PC-3 (cell line): ENCODE results near the gene ZNF782. TPM values are rescaled to one million over a fixed set of nuclear protein-coding genes. Genes with fewer than 3 reads are reported as not detected.
A peak's percentile ranks its signal among the peaks of the same experiment; 100 is the strongest.

ENCODE experiments used
- ATAC-seq: fragments of 200-7000 bp; cut with Tn5 transposase; 2 replicates; pipeline ENCODE4 v1.9.1; 2020; ENCODE audit warnings: mild to moderate bottlenecking, moderate library complexity
- BruUV-seq: library from RNA; stranded (reverse); fragments of 400-500 nt; replicated peaks from 2 replicates; lab custom pipeline; 2021; lab: Mats Ljungman, UMichigan
- CTCF ChIA-PET: fragments of 300-600 bp; sonication (Branson Sonifier 250); formaldehyde crosslinking; loops from one replicate; lab custom pipeline; 2022; ENCODE audit warnings: antibody characterized with exemption; lab: Charles Lee
- POLR2A ChIA-PET: fragments of 300-600 bp; sonication (Branson Sonifier 250); formaldehyde crosslinking; loops from one replicate; lab custom pipeline; 2022; ENCODE audit warnings: antibody characterized with exemption; ENCODE audit not compliant: unreplicated experiment; lab: Charles Lee
- DNase-seq: peaks from one replicate; pipeline ENCODE4 v3.0.0-alpha.2; 2015
- H2AFZ ChIP-seq: fragments of 300-600 bp; sonication (generic); 2 replicates; pipeline ENCODE4 v1.6.0; 2016; ENCODE audit warnings: antibody characterized with exemption, low read length
- H3F3A ChIP-seq: fragments of 300-600 bp; sonication (generic); one replicate; pipeline ENCODE4 v1.6.0; 2017; ENCODE audit warnings: antibody characterized with exemption, low read length, control low read depth, mild to moderate bottlenecking; ENCODE audit not compliant: unreplicated experiment
- H3K27ac ChIP-seq: fragments of 300-600 bp; sonication (generic); 2 replicates; pipeline ENCODE4 v1.5.1; 2016; ENCODE audit warnings: mild to moderate bottlenecking, low read length
- H3K27me3 ChIP-seq: fragments of 300-600 bp; sonication (generic); 2 replicates; pipeline ENCODE4 v1.6.1; 2016; ENCODE audit warnings: low read length, mixed read lengths
- H3K36me3 ChIP-seq: fragments of 300-600 bp; sonication (generic); 2 replicates; pipeline ENCODE4 v1.6.1; 2016; ENCODE audit warnings: low read depth, mixed run types, low read length, mixed read lengths
- H3K4me1 ChIP-seq: fragments of 300-600 bp; sonication (generic); 2 replicates; pipeline ENCODE4 v1.5.1; 2016; ENCODE audit warnings: low read length; ENCODE audit not compliant: insufficient read depth
- H3K4me2 ChIP-seq: fragments of 300-600 bp; sonication (generic); 2 replicates; pipeline ENCODE4 v1.6.0; 2016; ENCODE audit warnings: low read length
- H3K4me3 ChIP-seq: fragments of 300-600 bp; sonication (generic); 2 replicates; pipeline ENCODE4 v1.5.1; 2016; ENCODE audit warnings: mild to moderate bottlenecking, low read length, mixed read lengths
- H3K79me2 ChIP-seq: fragments of 300-600 bp; sonication (generic); 2 replicates; pipeline ENCODE4 v1.6.1; 2017; ENCODE audit warnings: low read length, mixed read lengths
- H3K9ac ChIP-seq: fragments of 300-600 bp; sonication (generic); 2 replicates; pipeline ENCODE4 v1.6.0; 2016; ENCODE audit warnings: mild to moderate bottlenecking, low read length
- H3K9me2 ChIP-seq: fragments of 300-600 bp; sonication (generic); replicated peaks from 2 replicates; pipeline ENCODE4 v1.6.1; 2016; ENCODE audit warnings: mixed run types, low read length, mixed read lengths
- H3K9me3 ChIP-seq: fragments of 300-600 bp; sonication (generic); 2 replicates; pipeline ENCODE4 v1.6.1; 2016; ENCODE audit warnings: low read length, mixed read lengths
- H4K20me1 ChIP-seq: fragments of 300-600 bp; sonication (generic); 2 replicates; pipeline ENCODE4 v1.6.1; 2016; ENCODE audit warnings: low read length, mixed read lengths
- EZH2 ChIP-seq: fragments of 300-600 bp; sonication (generic); IDR thresholded peaks from one replicate; pipeline ENCODE4 v1.6.1; 2017; ENCODE audit warnings: antibody characterized with exemption, mild to moderate bottlenecking, low read length; ENCODE audit not compliant: unreplicated experiment
- EZH2phosphoT487 ChIP-seq: fragments of 300-600 bp; sonication (generic); IDR thresholded peaks from 2 replicates; pipeline ENCODE4 v1.6.1; 2018; ENCODE audit warnings: mild to moderate bottlenecking, antibody characterized with exemption, low read length, borderline replicate concordance
- intact Hi-C: fragments of 100-400 bp; cut with micrococcal nuclease; formaldehyde crosslinking; loops from 2 replicates; pipeline ENCODE4 v1.9.0; 2023
- total RNA-seq: library from RNA; depleted of rRNA; stranded (reverse); fragments of >200 nt; gene quantifications from 2 replicates; pipeline ENCODE4 v1.2.3, GENCODE V29; 2014
- TF ChIP-seq, protein P1 (sequence below): fragments of 300-600 bp; sonication (generic); conservative IDR thresholded peaks from 2 replicates; pipeline ENCODE4 v1.5.1; 2017; ENCODE audit warnings: antibody characterized with exemption, low read depth, mild to moderate bottlenecking, low read length

The ZNF782 gene
- total RNA-seq, 1 experiment from 2014 or later = 5.0 TPM

- ATAC-seq = peak; percentile 91
- no peaks in the 10 kb centered on the region for H4K20me1 ChIP-seq
- no peaks in the 10 kb centered on the region for H3K27me3 ChIP-seq
- CTCF ChIA-PET = interaction anchor here (0.7 kb wide), 1 partner anchor 18 kb away, joined by 3 read pairs; no protein-coding TSS in a partner anchor
- intact Hi-C loops = loop anchor here (5.0 kb wide), 1 partner anchor 232 kb away; no protein-coding TSS in a partner anchor
- TF ChIP-seq, protein P1, sequence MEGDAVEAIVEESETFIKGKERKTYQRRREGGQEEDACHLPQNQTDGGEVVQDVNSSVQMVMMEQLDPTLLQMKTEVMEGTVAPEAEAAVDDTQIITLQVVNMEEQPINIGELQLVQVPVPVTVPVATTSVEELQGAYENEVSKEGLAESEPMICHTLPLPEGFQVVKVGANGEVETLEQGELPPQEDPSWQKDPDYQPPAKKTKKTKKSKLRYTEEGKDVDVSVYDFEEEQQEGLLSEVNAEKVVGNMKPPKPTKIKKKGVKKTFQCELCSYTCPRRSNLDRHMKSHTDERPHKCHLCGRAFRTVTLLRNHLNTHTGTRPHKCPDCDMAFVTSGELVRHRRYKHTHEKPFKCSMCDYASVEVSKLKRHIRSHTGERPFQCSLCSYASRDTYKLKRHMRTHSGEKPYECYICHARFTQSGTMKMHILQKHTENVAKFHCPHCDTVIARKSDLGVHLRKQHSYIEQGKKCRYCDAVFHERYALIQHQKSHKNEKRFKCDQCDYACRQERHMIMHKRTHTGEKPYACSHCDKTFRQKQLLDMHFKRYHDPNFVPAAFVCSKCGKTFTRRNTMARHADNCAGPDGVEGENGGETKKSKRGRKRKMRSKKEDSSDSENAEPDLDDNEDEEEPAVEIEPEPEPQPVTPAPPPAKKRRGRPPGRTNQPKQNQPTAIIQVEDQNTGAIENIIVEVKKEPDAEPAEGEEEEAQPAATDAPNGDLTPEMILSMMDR = no peak
- TF ChIP-seq EZH2phosphoT487 (no peak), EZH2 (no peak)
- peak overlapping the region; percentile 76 for H3K9ac ChIP-seq
- H2AFZ ChIP-seq = peak overlapping the region; percentile 89
- H3K4me1 ChIP-seq = peaks cover 12% of the 10 kb centered on the region
- H3K27ac ChIP-seq = peak overlapping the region; percentile 84
- H3K36me3 ChIP-seq = no peaks in the 10 kb centered on the region
- H3K79me2 ChIP-seq = no peaks in the 10 kb centered on the region
- H3K9me3 ChIP-seq = no peaks in the 10 kb centered on the region
- BruUV-seq = no TSS peak
- POLR2A ChIA-PET = no interaction called here
- DNase-seq = peak; percentile 84
- peak overlapping the region; percentile 93 for H3K4me2 ChIP-seq
- H3F3A ChIP-seq = no peaks in the 10 kb centered on the region
- H3K9me2 ChIP-seq = no peaks in the 10 kb centered on the region
- H3K4me3 ChIP-seq = peak overlapping the region; percentile 74
Observed at GRCh38 chr9:96874947-96875460, 20.7 kb upstream of the ZNF782 start.

GRCh38 chr9:96874201-96874785, 20.0 kb upstream of the ZNF782 start:
- no peaks in the 10 kb centered on the region for H3F3A ChIP-seq
- ATAC-seq (no peak), DNase-seq (no peak)
- H3K27ac ChIP-seq = peak overlapping the region; percentile 64
- ChIA-PET POLR2A (interaction anchor here (0.6 kb wide), 1 partner anchor 85 kb away, joined by 3 read pairs; no protein-coding TSS in a partner anchor), CTCF (no interaction called here)
- peaks cover 19% of the 10 kb centered on the region for H3K4me1 ChIP-seq
- peak overlapping the region; percentile 93 for H3K4me2 ChIP-seq
- intact Hi-C loops = no loop called here
- no peaks in the 10 kb centered on the region for H3K27me3 ChIP-seq
- no peaks in the 10 kb centered on the region for H3K36me3 ChIP-seq
- no peak overlapping the region for H3K4me3 ChIP-seq
- no peaks in the 10 kb centered on the region for H3K9me2 ChIP-seq
- H3K9ac ChIP-seq = no peak overlapping the region; the same call in 1 of the 2 replicates
- no TSS peak for BruUV-seq
- H4K20me1 ChIP-seq = no peaks in the 10 kb centered on the region
- H3K79me2 ChIP-seq = no peaks in the 10 kb centered on the region
- H3K9me3 ChIP-seq = no peaks in the 10 kb centered on the region
- TF ChIP-seq EZH2phosphoT487 (no peak), EZH2 (no peak)
- TF ChIP-seq, protein P1 = no peak
- no peak overlapping the region for H2AFZ ChIP-seq

GRCh38 chr9:96871176-96871575, 16.9 kb upstream of the ZNF782 start:
- no peaks in the 10 kb centered on the region for H3K79me2 ChIP-seq
- no peaks in the 10 kb centered on the region for H3K9me3 ChIP-seq
- no peak overlapping the region for H2AFZ ChIP-seq
- intact Hi-C loops = no loop called here
- TF ChIP-seq EZH2 (no peak), EZH2phosphoT487 (no peak)
- TF ChIP-seq, protein P1 = no peak
- no peaks in the 10 kb centered on the region for H3K9me2 ChIP-seq
- POLR2A ChIA-PET = no interaction called here
- peaks cover 28% of the 10 kb centered on the region for H3K4me1 ChIP-seq
- CTCF ChIA-PET = interaction anchor here (0.7 kb wide), 1 partner anchor 536 kb away, joined by 3 read pairs; no protein-coding TSS in a partner anchor
- H3K4me2 ChIP-seq = no peak overlapping the region
- no peaks in the 10 kb centered on the region for H4K20me1 ChIP-seq
- DNase-seq (no peak), ATAC-seq (no peak)
- no peaks in the 10 kb centered on the region for H3K27me3 ChIP-seq
- no peaks in the 10 kb centered on the region for H3F3A ChIP-seq
- no peak overlapping the region for H3K9ac ChIP-seq
- BruUV-seq = no TSS peak
- H3K27ac ChIP-seq = no peak overlapping the region
- no peaks in the 10 kb centered on the region for H3K36me3 ChIP-seq
- no peak overlapping the region for H3K4me3 ChIP-seq
